Measurements from ENCODE around the gene CBY2. TPM values are rescaled to one million over a fixed set of nuclear protein-coding genes. Genes with fewer than 3 reads are reported as not detected.

Gene CBY2
- total and polyA plus RNA-seq, 2 donors from 2014 or later = 0.22 TPM; not detected in 1

GRCh38 chr13:45681113-45681512, 21.0 kb upstream of the CBY2 start:
- DNase-seq = peak in 4 of 5 donors; percentile 67 to 83 (median 77)
- no peak for TF ChIP-seq CTCF (IDR thresholded peaks at IDR 0.05; ENCODE audit: borderline replicate concordance, extremely low read depth, insufficient read depth)
- intact Hi-C loops (cut with DNase I) = no loop called here
- Histone ChIP-seq H3K9ac (ENCODE audit: low read length in 3 of 3) (no peak overlapping the region), H3K36me3 (ENCODE audit: control insufficient read depth in 2 of 3, insufficient read depth in 3 of 3, low read length in 3 of 3) (no peaks in the 10 kb centered on the region), H3K27ac (ENCODE audit: low read depth in 2 of 2, low read length in 2 of 2) (no peak overlapping the region), H3K4me1 (ENCODE audit: control insufficient read depth in 2 of 3, insufficient read depth in 2 of 3, low read depth in 1 of 3, low read length in 3 of 3) (peaks cover 0 to 6% (median 0%) of the 10 kb centered on the region in 3 donors), H3K4me3 (ENCODE audit: low read length in 3 of 3) (no peak overlapping the region), H3K27me3 (ENCODE audit: control insufficient read depth, insufficient read depth, low read length) (no peaks in the 10 kb centered on the region), H3K9me3 (ENCODE audit: control insufficient read depth in 2 of 3, insufficient read depth in 1 of 3, low read length in 3 of 3) (no peaks in the 10 kb centered on the region)
- no peak for FAIRE-seq

- TF ChIP-seq CTCF (IDR thresholded peaks at IDR 0.05; ENCODE audit: borderline replicate concordance, extremely low read depth, insufficient read depth) = no peak
- Histone ChIP-seq H3K36me3 (ENCODE audit: control insufficient read depth in 2 of 3, insufficient read depth in 3 of 3, low read length in 3 of 3) (no peaks in the 10 kb centered on the region), H3K27ac (ENCODE audit: low read depth in 2 of 2, low read length in 2 of 2) (no peak overlapping the region), H3K4me1 (ENCODE audit: control insufficient read depth in 2 of 3, insufficient read depth in 2 of 3, low read depth in 1 of 3, low read length in 3 of 3) (peaks cover 0 to 6% (median 0%) of the 10 kb centered on the region in 3 donors), H3K9me3 (ENCODE audit: control insufficient read depth in 2 of 3, insufficient read depth in 1 of 3, low read length in 3 of 3) (no peaks in the 10 kb centered on the region), H3K4me3 (ENCODE audit: low read length in 3 of 3) (no peak overlapping the region), H3K27me3 (ENCODE audit: control insufficient read depth, insufficient read depth, low read length) (no peaks in the 10 kb centered on the region), H3K9ac (ENCODE audit: low read length in 3 of 3) (no peak overlapping the region)
- no peak for FAIRE-seq
- no peak for DNase-seq
- intact Hi-C loops (cut with DNase I) = no loop called here
Observed at GRCh38 chr13:45682494-45683008, 19.6 kb upstream of the CBY2 start.

GRCh38 chr13:45683701-45684100, 18.4 kb upstream of the CBY2 start:
- Histone ChIP-seq H3K9me3 (ENCODE audit: control insufficient read depth in 2 of 3, insufficient read depth in 1 of 3, low read length in 3 of 3) (no peaks in the 10 kb centered on the region), H3K9ac (ENCODE audit: low read length in 3 of 3) (no peak overlapping the region), H3K4me3 (ENCODE audit: low read length in 3 of 3) (no peak overlapping the region), H3K36me3 (ENCODE audit: control insufficient read depth in 2 of 3, insufficient read depth in 3 of 3, low read length in 3 of 3) (no peaks in the 10 kb centered on the region), H3K27ac (ENCODE audit: low read depth in 2 of 2, low read length in 2 of 2) (no peak overlapping the region), H3K27me3 (ENCODE audit: control insufficient read depth, insufficient read depth, low read length) (no peaks in the 10 kb centered on the region), H3K4me1 (ENCODE audit: control insufficient read depth in 2 of 3, insufficient read depth in 2 of 3, low read depth in 1 of 3, low read length in 3 of 3) (peaks cover 0 to 6% (median 0%) of the 10 kb centered on the region in 3 donors)
- no peak for FAIRE-seq
- DNase-seq = peak in 2 of 5 donors; percentile 39 to 43
- TF ChIP-seq CTCF (IDR thresholded peaks at IDR 0.05; ENCODE audit: borderline replicate concordance, extremely low read depth, insufficient read depth) = no peak
- intact Hi-C loops (cut with DNase I) = no loop called here

GRCh38 chr13:45688577-45688976, 13.5 kb upstream of the CBY2 start:
- intact Hi-C loops (cut with DNase I) = no loop called here
- Histone ChIP-seq H3K4me3 (ENCODE audit: low read length in 3 of 3) (no peak overlapping the region), H3K4me1 (ENCODE audit: control insufficient read depth in 2 of 3, insufficient read depth in 2 of 3, low read depth in 1 of 3, low read length in 3 of 3) (no peaks in the 10 kb centered on the region), H3K36me3 (ENCODE audit: control insufficient read depth in 2 of 3, insufficient read depth in 3 of 3, low read length in 3 of 3) (no peaks in the 10 kb centered on the region), H3K9ac (ENCODE audit: low read length in 3 of 3) (no peak overlapping the region), H3K27ac (ENCODE audit: low read depth in 2 of 2, low read length in 2 of 2) (no peak overlapping the region), H3K9me3 (ENCODE audit: control insufficient read depth in 2 of 3, insufficient read depth in 1 of 3, low read length in 3 of 3) (no peaks in the 10 kb centered on the region), H3K27me3 (ENCODE audit: control insufficient read depth, insufficient read depth, low read length) (no peaks in the 10 kb centered on the region)
- TF ChIP-seq CTCF (IDR thresholded peaks at IDR 0.05; ENCODE audit: borderline replicate concordance, extremely low read depth, insufficient read depth) = no peak
- FAIRE-seq (no peak), DNase-seq (no peak)

Measured in kidney (tissue), 14 donors.